ENCODE measurements around the gene PMS2.

The PMS2 gene

GRCh38 chr7:6022707-6023106 lies 13.9 kb upstream of the PMS2 start:
- no peak overlapping the region for H3K4me3 Mint-ChIP-seq
- H3K4me1 Mint-ChIP-seq = no peaks in the 10 kb centered on the region
- DNase-seq = no peak
- H3K27me3 Mint-ChIP-seq (ENCODE audit: low read depth, poor library complexity) = peaks cover 2% of the 10 kb centered on the region
- H3K27ac Mint-ChIP-seq = peak overlapping the region; percentile 99
- TF ChIP-seq, protein P1, sequence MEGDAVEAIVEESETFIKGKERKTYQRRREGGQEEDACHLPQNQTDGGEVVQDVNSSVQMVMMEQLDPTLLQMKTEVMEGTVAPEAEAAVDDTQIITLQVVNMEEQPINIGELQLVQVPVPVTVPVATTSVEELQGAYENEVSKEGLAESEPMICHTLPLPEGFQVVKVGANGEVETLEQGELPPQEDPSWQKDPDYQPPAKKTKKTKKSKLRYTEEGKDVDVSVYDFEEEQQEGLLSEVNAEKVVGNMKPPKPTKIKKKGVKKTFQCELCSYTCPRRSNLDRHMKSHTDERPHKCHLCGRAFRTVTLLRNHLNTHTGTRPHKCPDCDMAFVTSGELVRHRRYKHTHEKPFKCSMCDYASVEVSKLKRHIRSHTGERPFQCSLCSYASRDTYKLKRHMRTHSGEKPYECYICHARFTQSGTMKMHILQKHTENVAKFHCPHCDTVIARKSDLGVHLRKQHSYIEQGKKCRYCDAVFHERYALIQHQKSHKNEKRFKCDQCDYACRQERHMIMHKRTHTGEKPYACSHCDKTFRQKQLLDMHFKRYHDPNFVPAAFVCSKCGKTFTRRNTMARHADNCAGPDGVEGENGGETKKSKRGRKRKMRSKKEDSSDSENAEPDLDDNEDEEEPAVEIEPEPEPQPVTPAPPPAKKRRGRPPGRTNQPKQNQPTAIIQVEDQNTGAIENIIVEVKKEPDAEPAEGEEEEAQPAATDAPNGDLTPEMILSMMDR (IDR thresholded peaks at IDR 0.05) = no peak
- H3K9me3 Mint-ChIP-seq = no peaks in the 10 kb centered on the region
- peaks cover 93% of the 10 kb centered on the region for H3K36me3 Mint-ChIP-seq (ENCODE audit: low read depth)

GRCh38 chr7:6020371-6021286 lies 11.8 kb upstream of the PMS2 start:
- TF ChIP-seq, protein P1 (IDR thresholded peaks at IDR 0.05) = no peak
- Mint-ChIP-seq H3K4me1 (no peaks in the 10 kb centered on the region), H3K27ac (peak overlapping the region; percentile 82), H3K27me3 (ENCODE audit: low read depth, poor library complexity) (no peaks in the 10 kb centered on the region), H3K9me3 (no peaks in the 10 kb centered on the region), H3K36me3 (ENCODE audit: low read depth) (peaks cover 89% of the 10 kb centered on the region), H3K4me3 (no peak overlapping the region)
- no peak for DNase-seq

DNA sequence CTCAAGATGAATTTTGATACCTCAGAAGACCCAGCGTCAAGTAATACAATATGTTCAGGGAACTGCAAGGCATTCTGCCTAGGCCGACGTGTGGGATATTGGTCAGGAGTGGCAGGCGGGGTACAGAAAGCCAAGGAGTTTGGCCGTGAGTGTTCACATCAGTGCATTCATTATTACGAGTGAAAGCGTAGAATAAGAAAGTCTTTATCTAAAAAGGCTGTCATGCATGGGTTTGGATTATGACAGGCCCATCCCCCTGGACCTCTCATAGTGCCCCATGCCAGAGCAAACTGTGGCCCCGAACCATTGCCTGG lies 7.8 kb upstream of the PMS2 start:
- Mint-ChIP-seq H3K4me1 (no peaks in the 10 kb centered on the region), H3K36me3 (ENCODE audit: low read depth) (peaks cover 68% of the 10 kb centered on the region)

DNA sequence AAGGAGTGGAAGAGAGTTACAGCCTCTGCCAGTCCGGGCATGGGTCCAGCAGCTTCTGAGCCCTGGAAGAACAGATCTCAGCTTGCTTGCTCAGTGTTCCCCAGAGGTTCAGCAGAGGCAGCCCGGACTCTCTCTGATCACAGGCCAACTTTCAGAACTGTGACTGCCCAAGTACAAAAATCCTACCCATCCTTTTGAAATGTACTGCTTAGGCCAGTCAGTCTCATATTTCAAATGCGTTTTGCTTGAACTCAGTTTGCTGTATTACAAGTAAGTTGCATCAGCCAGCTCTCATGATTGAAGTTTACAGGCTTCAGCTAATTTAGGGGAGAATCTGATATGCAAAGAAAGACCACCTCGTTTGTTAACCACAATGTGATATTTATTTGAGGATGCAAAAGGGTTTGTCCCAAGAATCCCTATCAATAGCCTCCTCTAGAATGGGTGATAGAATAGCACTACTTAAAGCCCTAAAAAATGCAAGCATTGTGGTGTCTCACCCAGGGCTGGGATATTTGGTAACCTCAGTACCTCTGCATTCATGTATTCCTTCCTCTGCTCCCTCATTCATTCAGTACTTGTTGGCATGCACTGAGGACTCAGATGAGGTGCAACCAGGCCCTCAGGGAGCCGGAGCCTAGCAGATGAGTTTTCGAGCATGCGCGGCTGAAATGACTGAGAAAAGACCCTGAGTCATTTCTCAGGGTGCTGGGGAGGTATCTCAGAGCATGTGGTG lies 7.2 kb upstream of the PMS2 start:
- H3K4me1 Mint-ChIP-seq = peaks cover 5% of the 10 kb centered on the region
- TF ChIP-seq, protein P1 (IDR thresholded peaks at IDR 0.05) = no peak

More for the DNA sequence above, 7.8 kb upstream of the PMS2 start:
- Mint-ChIP-seq H3K4me3 (no peak overlapping the region), H3K27ac (peak overlapping the region; percentile 67), H3K9me3 (no peaks in the 10 kb centered on the region), H3K27me3 (ENCODE audit: low read depth, poor library complexity) (no peaks in the 10 kb centered on the region)
- DNase-seq = no peak
- TF ChIP-seq, protein P1 (IDR thresholded peaks at IDR 0.05) = no peak

GRCh38 chr7:6012355-6013104 lies 3.7 kb upstream of the PMS2 start:
- Mint-ChIP-seq H3K4me3 (no peak overlapping the region), H3K27me3 (ENCODE audit: low read depth, poor library complexity) (no peaks in the 10 kb centered on the region), H3K27ac (peak overlapping the region; percentile 31), H3K9me3 (no peaks in the 10 kb centered on the region), H3K36me3 (ENCODE audit: low read depth) (peaks cover 30% of the 10 kb centered on the region), H3K4me1 (peaks cover 19% of the 10 kb centered on the region)
- TF ChIP-seq, protein P1 (IDR thresholded peaks at IDR 0.05) = no peak
- DNase-seq = no peak

More for the DNA sequence above, 7.2 kb upstream of the PMS2 start:
- Mint-ChIP-seq H3K4me3 (no peak overlapping the region), H3K36me3 (ENCODE audit: low read depth) (peaks cover 62% of the 10 kb centered on the region), H3K9me3 (no peaks in the 10 kb centered on the region), H3K27me3 (ENCODE audit: low read depth, poor library complexity) (no peaks in the 10 kb centered on the region), H3K27ac (peak overlapping the region; percentile 73)
- DNase-seq = no peak

Measured in nephron progenitor cell (in vitro differentiated cells).